ENCODE data around the gene KIAA0232.
"Not testable (repeated sequence)": the region's sequence is repeated elsewhere in the genome, so short reads cannot be mapped to it uniquely, and the experiment has no call there.

The KIAA0232 gene

DNA sequence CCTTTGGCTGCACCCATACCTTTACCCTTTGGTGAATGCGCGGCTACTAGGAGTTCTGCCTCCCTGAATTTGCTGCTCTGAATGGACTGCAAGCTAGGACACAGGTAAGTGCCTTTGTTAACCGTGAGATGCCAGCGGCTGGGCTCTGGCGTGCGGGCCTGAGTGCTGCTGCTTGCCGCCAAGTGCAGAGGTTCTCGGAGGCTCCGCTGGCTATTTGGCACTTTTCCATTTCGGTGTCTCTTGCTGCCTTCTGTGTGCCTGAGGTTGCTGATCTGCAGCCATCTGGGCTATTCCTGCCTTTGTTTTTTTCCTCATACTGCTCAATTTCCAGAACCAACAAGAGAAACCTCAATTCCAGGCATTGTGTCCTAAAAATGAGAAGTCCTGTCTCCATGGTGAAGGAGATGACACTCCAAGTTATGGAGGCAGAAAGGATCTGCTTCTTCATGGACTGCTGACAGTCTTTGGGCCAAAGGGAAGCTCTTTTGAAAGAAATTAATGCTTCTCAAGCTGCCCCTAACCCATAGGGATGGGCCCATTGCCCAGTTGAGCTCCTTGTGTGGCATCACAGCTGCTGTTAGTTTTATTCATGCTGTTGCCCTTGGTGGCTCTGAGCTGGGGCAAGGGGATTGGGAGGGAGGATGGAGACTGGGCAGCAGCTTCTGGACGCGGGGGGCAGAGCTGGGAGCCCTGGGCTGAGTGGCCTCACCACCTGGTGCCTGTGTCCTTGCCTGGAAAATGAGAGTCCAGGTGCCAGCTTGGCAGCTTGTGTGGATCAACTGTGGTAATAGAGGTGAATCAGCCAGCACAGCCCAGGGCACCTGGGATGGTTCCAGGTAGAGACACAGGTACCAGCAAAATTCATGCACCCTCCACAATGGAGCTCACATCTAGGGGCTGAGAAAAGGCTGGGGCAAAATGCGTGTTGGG lies 123.3 kb downstream of the KIAA0232 start:
- no peak for DNase-seq

DNA sequence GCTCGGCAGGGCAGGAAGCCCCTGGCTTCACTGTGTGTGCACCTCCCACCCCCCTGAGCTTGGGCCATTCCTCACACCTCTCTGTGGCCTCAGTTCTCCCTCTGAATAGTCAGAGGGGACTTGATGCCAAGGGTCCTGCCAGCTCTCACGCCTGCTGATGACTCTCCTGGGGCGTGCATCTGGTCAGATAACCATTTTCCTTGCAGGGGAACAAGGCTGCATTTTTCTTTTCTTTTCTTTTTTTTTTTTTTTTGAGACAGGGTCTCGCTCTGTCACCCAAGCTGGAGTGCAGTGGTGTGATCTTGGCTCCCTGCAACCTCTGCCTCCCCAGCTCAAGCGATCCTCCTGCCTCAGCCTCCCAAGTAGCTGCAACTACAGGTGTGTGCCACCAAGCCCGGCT lies 124.0 kb downstream of the KIAA0232 start:
- not testable (repeated sequence) for DNase-seq

DNA sequence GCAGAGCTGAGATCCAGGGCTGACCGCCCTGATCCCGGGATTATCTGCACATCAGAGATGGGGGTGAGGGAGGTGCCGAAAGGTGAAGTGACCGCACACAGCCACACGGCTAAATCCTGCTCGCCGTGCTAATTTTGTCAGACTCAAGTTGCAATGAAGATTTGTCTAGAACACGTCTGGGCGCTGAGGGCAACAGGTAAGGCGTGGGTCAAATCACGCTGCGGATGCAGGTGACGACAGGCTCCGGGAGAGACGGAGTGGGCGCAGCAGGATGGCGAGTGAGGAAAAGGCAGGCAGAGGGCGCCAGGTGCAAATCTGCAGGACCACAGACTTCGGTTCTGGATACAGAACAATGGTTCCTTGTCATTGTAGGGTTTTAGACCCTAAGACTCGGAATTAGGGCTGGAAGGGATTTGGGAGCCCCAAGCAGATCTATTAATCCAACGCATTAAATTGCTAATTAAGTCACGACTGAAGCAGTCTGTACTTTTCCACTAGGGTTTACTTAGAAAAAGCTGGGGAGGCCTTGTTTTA lies 125.2 kb downstream of the KIAA0232 start:
- no peak for DNase-seq

DNA sequence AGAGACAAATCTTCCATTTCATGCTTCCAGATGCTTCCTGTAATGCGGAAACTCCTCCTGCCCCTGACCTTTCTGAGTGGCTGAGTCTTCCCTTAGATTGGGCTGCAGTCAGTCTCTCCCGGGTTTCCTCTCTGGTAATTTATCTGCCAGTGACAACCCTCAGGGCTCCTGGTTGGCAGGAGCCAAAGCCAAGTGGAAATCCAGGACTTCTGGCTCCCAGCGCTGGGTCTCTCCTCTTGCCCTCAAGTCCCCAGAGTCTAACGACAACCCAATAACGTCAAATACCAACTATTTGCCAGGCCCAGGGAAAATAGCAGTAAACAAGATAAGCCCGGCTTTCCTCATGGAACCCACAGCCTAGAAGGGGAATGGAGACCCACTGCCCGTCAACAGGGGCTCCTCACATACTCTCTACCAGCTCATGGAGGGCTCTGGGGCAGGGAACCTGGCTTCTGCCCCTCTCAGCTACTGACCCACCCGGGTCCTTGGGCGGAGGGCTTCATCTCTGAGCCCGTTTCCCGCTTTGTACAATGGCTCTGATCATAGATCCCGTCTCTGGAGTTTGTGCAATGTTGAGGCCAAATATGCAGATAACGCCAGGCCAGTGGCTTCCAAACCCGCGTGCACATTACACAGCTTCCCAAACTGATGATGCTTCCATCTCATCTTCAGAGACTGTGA lies 126.0 kb downstream of the KIAA0232 start:
- peak; percentile 41 for DNase-seq

DNA sequence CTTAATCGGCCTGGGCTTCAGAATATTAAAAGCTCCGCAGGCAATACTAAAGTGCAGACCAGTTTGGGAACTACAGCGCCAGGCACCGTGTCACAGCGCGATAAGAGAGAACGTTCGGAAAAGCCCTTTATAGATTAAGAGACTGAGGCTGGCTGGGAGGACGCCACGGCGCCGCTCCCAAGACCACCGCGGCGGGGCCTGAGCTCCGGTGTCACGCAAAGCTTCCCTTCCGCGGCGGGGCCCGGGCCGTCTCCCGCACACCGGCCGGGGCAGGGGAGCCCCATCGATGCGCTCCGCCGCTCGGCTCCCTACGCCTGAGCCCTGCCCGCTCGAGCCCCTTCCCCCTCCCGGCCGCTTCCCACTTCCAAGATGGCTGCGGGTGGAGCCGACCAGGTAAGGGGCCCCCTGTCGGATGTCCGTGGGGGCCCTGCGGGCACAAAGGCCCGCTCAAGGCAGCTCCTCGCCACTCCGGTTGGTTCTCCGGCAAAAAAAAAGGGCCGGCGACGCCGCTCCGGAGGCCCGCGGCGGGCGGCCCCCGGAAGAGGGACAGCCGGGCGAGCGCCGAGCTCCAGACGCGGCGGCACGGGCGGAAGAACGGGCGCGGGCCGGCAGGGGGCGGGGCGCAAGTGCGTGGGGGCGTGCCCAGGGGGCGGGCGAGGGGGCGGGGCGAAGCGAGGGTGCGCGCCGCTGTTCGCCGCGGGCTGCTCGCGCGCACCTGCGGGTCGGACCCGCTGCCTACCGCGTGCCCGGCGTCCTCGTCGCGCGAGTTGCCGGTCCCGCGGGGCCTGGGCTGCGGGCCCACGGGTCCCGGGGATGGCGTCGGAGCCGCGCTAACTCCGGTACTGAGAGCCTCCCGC lies 126.8 kb downstream of the KIAA0232 start, which contains the start of gene TBC1D14:
TBC1D14 (plus strand) TSS at position 714 of the 857 bp plus-strand sequence. CDS start 13,564 bp downstream, outside the sequence.
- DNase-seq, result peak; percentile 67

DNA sequence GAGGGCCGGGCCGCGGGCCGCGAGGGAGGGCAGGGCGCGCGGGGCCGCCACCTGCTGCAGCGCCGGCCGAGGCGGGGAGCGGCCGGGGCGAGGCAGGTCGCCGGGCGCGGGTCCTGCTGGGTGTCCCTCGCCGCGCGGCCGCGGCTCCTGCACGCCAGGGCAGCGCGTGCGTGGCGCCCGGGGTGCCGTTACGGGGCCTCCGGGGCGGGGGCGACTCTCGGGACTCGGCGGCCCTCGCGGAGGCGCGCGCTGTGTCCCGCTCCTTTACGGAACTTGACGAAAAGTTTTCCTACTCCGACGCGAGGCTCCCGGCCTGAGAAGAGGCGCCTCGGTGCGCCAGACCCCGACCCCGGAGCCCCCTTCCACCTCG lies 127.4 kb downstream of the KIAA0232 start:
- no peak for DNase-seq

DNA sequence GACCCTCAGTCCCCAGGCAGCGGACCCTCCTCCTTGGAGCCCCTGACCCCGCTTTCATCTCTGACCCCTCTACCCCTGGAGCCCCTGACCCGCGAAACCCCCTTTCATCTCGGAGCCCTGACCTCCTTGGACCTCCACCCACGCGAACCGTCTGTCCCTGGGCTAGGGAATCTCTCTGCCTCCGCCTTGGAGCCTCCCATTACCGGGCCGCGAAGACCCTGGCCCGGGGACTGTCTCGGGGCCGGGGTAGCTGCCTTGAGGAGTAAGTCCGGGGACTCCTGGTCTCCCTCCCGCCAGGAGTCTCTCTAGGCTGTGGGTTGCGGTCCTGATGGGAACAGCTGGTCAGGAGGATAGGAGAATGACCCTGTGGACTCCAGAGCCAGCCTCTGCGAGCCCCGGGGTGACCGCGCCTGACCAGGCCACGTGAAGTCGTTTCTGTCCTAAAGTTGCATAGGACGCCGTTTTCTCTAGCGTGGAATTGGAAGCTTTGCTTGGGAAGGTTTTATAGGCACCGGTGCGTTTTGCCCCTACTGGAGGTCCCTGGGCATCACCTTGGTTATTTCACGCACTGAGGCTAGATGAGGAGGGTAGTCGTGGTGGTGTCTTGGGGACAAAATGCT lies 127.9 kb downstream of the KIAA0232 start:
- no peak for DNase-seq

DNA sequence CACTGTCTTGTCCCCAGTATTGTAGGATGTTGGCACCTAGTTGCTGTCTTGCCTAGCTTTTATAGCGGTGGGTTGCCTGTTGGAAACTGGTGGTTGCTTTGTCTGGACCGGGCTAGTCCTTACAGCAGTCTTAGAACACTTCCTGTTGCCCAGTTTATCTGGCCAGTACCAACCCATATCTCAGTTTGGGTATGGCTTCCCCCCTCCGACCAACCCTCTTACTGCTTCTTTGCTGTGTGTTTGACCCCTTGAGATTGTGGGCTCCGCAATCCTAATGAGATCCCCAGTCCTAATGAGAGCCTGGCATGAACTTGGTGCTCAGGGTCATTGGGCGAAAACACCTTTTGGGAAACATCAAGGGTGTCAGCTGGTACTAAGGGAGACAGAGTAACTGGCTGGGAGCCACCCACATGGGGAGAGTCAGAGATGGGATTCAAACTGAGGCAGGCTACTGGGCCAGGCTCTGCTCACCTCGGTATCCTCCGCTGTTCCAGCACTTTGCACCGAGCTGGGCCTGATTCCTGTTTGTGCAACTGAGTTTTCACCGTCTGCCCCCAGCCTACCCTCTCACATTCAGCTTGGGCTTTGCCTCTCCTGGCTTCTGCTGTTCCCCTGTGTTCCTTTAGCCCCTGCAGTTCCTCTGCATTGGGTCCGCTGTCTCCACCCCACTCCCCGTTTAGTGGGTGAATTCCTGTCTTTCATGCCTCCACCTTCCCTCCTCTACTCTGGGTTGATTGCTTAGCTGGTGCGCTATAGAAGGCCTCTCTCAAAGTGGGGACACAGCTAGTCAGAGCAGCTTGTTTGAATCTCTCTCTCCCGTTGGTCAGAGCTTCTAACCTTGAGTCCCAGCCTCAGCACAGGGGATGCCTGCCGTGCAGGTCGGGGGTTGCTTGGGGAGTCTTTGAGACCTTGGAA lies 128.7 kb downstream of the KIAA0232 start:
- DNase-seq, result no peak

DNA sequence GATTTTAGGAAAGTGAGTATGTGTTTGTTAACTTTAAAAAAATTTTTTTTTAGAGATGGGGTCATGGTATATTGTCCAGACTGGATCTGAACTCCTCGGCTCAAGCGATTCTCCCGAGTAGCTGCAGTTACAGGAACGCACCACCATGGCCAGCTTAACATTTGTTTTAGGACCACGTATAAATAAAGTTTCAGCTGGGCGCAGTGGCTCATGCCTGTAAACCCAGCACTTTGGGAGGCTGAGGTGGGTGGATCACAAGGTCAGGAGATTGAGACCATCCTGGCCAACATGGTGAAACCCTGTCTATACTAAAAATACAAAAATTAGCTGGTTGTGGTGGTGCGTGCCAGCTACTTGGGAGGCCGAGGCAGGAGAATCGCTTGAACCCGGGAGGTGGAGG lies 129.4 kb downstream of the KIAA0232 start:
- not testable (repeated sequence) for DNase-seq

DNA sequence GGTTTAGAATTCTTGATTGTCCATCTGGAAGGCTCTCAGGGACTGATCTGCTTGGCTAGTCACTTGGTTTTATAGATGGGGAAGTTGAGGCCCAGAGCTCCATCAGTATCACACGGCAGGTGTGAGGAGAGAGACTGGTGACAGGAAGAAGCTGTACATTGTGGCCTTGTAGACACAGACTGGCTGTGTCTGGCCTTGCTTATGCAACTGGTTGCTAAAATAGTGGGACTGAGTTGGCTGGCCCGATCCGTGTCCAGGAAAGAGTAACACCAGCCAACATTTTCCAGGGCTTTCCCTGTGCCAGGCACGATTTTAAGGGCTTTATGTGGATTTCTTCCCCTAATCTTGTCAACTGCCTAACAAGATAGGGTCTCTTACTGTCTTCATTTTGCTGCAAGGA lies 129.9 kb downstream of the KIAA0232 start:
- DNase-seq, result no peak

DNA sequence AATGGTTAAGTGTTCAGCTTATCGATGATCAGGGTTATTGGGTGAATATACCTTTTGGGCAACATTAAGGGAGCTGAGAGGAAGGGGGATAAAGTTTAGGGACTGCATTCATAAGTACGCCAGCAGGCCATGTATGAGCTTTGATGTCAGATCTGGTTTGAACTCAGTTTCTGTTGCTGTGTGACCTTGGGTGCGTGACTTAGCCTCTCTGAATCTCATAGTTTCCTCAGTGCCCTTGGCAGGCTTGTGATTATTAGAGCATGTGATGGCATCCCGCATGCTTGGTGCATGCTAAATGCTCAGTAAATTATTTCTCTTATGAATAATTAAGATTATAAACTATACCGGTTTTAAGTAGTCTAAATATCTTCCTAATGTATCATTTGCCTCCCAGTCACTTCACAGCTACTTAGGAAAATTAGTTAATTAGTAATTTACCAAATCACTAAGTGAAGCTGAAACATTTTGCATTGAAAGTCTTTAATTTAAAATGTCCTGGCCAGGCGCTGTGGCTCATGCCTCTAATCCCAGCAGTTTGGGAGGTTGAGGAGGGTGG lies 130.9 kb downstream of the KIAA0232 start:
- no peak for DNase-seq

DNA sequence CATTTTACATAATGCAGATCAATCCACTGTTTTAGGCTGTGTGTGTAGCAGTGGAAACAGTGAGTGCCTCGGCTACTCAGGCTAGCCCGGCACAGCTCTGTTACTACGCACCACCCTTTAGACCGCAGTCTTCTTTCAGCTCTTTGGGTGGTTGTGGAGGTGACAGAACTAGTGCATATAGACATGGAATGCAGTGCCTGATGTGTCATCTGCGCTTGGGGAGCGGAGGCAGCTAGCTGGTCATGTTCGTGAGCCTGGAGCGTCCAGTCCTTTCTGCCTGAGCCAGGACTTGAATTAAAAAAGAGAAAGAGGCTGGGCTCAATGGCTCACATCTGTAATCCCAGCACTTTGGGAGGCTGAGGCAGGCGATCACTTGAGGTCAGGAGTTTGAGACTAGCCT lies 131.9 kb downstream of the KIAA0232 start:
- DNase-seq, result no peak

DNA sequence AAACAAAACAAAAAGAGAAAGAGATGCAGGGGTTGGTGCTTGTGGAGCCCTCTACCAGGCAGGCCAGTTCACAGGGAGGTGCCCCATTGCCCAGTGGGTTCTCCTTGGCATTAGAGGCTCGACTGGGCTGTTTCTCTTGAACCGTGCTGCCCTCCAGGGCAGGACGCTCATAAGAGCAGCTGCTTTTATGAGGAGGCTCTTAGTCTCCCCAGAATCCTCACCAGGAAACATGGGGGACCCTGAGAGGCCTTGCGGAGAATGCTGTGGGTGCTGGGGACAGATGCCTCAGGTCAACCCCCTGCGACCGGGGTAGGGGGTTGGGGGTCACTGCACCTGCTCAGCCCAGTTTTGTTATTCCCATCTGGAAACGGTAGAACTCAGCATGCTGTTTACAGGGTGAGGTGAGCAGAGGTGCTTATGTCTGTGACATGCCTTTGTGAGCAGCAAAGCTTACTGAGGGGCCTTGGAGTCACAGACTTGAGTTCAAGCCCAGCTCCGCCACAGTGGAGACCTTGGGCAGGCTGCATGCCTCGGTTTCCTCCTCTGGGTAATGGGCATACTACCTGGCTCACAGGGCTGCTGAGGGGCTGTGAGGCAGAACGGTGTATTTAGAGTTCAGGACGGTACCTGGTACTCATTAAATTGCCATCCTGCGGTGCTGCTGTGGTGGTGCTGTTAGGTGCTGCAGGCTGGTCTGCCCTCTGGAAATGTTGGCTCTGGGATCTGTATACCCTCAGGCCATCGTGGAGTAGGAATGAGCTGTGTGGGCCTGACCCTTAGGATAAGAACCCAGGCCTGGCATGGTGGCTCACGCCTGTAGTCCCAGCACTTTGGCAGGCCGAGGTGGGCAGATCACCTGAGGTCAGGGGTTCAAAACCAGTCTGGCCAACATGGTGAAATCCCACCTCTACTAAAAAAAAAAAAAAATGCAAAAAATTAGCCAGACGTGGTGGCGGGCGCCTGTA lies 132.8 kb downstream of the KIAA0232 start:
- no peak for DNase-seq

DNA sequence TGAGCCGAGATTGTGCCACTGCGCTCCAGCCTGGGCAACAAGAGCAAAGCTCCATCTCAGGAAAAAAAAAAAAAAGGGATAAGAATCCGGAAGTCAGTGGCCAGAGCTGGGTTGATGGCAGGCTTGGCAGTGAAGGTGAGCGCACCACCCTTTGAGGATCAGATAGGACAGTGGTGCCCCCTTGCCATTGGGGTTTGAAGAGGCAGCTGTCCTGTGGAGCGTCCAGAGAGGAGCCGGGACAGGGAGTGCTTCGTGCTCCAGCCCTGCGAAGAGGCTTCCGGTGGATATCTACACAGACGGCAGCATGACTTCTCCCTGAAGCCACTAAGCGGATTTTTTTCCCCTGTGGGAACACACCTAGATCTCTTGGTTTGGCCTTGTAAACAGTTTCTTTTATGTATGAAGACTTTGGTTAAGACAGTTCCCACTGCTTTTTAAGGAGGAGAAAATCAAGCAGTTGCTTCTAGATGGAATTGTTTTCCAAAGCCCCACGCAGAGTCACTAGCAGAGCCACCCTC lies 133.6 kb downstream of the KIAA0232 start:
- no peak for DNase-seq

DNA sequence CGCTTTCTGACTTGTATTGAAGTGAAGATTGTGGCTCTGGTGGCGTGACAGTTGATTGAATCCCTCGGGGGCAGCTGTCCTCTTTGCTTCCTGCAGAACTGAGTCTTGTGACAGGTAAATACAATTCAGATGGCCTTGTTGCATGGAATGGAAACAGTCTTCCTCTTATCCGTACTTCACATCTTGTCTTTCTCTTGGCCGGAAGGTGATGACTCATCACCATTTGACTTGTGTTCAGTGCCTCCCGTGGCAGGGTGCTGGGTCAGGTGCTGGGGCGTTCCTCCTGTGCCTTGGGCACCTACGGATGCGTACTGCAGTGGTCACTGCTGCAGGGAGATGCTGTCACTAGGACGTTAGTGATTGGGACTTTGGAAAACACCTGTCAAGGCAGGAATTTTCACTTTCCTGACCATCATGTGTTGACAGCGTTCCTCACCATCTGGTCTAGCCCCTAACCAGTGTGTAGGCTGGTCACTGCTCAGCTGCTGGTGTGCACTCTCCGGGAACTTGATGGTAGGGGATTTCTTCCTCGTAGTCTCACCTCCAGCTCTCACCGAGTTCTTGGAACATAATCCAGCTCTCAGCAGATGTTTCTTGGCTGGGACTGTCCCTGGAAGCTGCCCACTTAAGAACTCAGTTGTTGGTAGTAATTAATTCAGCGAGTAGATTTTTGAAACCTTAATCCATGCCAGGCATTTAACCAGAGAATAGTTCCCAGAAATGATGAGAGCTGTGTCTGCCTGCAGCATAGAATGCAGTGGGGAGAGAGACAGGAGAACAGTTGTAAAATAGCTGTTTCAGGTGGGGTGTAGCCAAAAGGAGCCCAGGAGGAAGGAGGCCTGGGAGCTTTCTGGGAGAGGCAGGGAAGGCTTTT lies 134.3 kb downstream of the KIAA0232 start:
- no peak for DNase-seq

DNA sequence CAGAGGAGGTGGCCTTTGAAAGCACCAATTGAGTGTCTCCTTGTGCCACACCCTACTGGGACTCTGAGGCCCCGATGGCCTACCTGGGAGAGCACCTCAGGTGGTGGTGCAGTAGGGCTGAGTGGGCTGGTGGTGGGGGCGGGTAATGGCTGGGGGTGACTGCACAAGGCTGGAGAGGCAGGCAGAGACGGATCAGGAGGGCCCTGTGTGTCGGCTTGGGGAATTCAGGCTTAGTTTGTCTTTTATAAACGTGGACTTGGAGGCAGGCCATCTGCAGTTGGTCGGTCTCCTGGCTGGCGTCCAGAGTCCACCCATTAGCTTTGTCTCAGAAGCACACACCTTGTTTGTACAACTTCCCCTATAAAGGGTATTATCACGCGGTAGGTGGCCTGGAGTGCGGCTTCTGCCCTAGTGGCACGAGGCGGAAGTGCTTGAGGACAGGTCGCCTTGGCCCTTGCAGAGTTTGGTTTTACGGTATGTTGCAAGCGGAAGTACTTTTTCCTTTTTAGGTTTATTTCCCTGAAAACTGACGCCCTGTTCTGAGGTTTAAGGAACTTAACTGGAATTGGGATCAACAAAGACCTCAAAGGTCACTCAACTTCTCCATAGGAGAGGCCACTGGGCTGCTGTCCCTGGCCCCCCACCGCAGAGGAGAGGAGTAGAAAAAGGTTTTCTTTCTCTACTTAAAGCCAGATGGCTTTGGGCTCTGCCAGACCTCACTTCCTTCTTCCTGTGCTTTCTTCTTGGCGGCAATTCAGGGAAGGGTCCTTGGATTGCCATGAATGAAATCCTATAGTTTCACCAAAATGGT lies 135.1 kb downstream of the KIAA0232 start:
- no peak for DNase-seq

DNA sequence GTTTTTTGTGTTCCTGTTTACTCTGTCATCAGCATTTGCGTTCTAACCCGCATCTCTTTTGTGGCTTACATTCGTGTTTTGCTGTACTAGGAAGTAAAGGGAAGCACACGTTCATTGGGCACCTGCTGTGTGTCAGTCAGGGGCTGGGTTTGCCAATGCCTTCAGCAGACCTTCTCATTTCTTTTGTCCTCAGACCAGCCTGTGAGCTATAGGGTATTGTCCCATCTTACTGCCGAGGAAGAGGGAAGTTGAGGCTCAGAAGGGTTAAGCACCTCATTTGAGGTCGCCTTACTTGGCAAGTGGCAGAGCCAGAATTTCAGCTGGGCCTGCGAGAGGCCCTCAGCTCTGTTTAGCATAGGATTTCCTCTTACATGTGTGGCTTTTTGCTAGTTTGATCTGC lies 135.8 kb downstream of the KIAA0232 start:
- DNase-seq, result no peak

DNA sequence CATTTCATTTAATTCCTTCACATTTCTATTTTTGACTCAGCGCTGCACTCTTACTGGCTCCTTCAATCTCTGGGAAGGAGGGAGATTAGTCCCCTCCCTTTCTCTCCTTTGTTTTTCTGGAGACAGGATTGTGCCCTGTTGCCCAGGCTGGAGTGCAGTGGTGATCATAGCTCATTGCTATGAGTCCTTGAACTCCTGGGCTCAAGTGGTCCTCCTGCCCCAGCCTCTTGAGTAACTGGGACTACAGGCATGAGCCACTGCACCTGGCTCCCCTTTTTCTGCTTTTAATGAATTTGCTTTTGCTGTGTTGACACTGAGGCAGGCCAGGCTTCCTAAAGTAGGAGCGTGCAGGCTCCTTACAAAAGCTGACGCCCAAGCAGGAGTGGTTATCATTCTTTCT lies 137.6 kb downstream of the KIAA0232 start:
- DNase-seq, result no peak
